Measurements from ENCODE around the gene CNTN6.

DNA sequence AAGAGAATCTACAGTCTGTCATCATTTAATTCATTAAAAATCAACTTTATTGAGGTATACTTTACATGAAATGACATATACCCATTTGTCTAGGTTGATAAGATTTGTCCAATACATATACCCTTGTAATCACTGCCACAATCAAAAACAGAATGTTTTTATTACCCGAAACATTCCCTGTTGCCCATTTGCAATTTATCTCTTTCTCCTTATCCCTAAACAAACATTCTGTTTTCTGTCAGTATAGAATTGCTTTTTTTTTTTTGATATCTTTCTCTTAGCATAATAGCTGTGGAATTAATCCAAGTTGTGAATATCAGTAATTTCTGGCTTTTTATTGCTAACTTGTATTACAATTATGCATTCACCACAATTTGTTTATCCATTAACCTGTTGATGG lies 4.3 kb upstream of the CNTN6 start:
- TF ChIP-seq EZH2 (IDR thresholded peaks at IDR 0.05; ENCODE audit: low read length), result no peak
- no peak for TF ChIP-seq CTCF (optimal IDR thresholded peaks at IDR 0.05 in 1 of 3, IDR thresholded peaks at IDR 0.05 in 1 of 3, conservative IDR thresholded peaks at IDR 0.05 in 1 of 3; ENCODE audit: extremely low read depth in 1 of 3, insufficient read depth in 2 of 3, low read length in 3 of 3)

All from keratinocyte (primary cell).